HT-29 (cell line): ENCODE data around the gene RASSF4. TPM values are rescaled to one million over a fixed set of nuclear protein-coding genes. Genes with fewer than 3 reads are reported as not detected.

Experiments used
- DNase-seq: peaks from one replicate; pipeline ENCODE4 v3.0.0-alpha.2; 2015; ENCODE audit warnings: low spot score
- total RNA-seq: library from RNA; depleted of rRNA; stranded (reverse); fragments of >200 nt; shearing (Covaris generic); gene quantifications from 2 replicates; pipeline ENCODE4 v1.2.3, GENCODE V29; 2014

RASSF4 gene
- total RNA-seq, 1 experiment from 2014 or later, result 1.2 TPM

- DNase-seq, result no peak
Measured at GRCh38 chr10:44988957-44989585, 29.5 kb downstream of the RASSF4 start.

GRCh38 chr10:44989597-44990301 lies 30.1 kb downstream of the RASSF4 start:
- no peak for DNase-seq

- no peak for DNase-seq
Measured at GRCh38 chr10:44990302-44990655, 30.7 kb downstream of the RASSF4 start.

- DNase-seq, result no peak
Measured at GRCh38 chr10:44990965-44991364, 31.4 kb downstream of the RASSF4 start.

GRCh38 chr10:44991571-44991970 lies 32.0 kb downstream of the RASSF4 start:
- no peak for DNase-seq

GRCh38 chr10:44992070-44992731 lies 32.6 kb downstream of the RASSF4 start:
- DNase-seq, result no peak

GRCh38 chr10:44992732-44993225 lies 33.2 kb downstream of the RASSF4 start:
- DNase-seq, result no peak

GRCh38 chr10:44993226-44993921 lies 33.8 kb downstream of the RASSF4 start:
- DNase-seq, result no peak

- no peak for DNase-seq
Measured at GRCh38 chr10:44993922-44994751, 34.5 kb downstream of the RASSF4 start.

GRCh38 chr10:44994752-44995530 lies 35.3 kb downstream of the RASSF4 start:
- no peak for DNase-seq

- DNase-seq, result no peak
Measured at GRCh38 chr10:44995581-44995913, 35.9 kb downstream of the RASSF4 start.

- DNase-seq, result no peak
Measured at GRCh38 chr10:44995914-44996669, 36.5 kb downstream of the RASSF4 start.

- DNase-seq, result no peak
Measured at GRCh38 chr10:44997105-44997748, 37.6 kb downstream of the RASSF4 start.

- DNase-seq, result no peak
Measured at GRCh38 chr10:44998146-44998631, 38.6 kb downstream of the RASSF4 start.

- no peak for DNase-seq
Measured at GRCh38 chr10:45000138-45000751, 40.6 kb downstream of the RASSF4 start.

GRCh38 chr10:45000752-45001380 lies 41.3 kb downstream of the RASSF4 start, which contains the start of gene ZNF22:
Gene ZNF22 (plus strand): TSS chr10:45000923. CDS start chr10:45003369, 2,446 bp downstream.
- DNase-seq, result peak; percentile 66

- DNase-seq, result peak; percentile 79
Measured at GRCh38 chr10:45001381-45002148, 42.0 kb downstream of the RASSF4 start.
